GM12891 (cell line): ENCODE results near the gene ATE1.

Source experiments
- DNase-seq: peaks from one replicate; pipeline ENCODE4 v3.0.0; 2011; ENCODE audit warnings: low spot score; ENCODE audit not compliant: insufficient read length
- FAIRE-seq: peaks from 2 replicates; lab custom pipeline; 2011; peaks lifted over from hg19 to GRCh38; lab: Jason Lieb, UNC
- PAX5 ChIP-seq: IDR thresholded peaks from 2 replicates; pipeline ENCODE4 v1.6.1; 2011; ENCODE audit warnings: low read length, moderate library complexity, mild to moderate bottlenecking; ENCODE audit not compliant: insufficient read depth, severe bottlenecking
- POLR2A ChIP-seq: IDR thresholded peaks from 2 replicates; pipeline ENCODE4 v1.6.1; 2011; ENCODE audit warnings: low read depth, low read length, control low read depth
- POLR2AphosphoS5 ChIP-seq: IDR thresholded peaks from 2 replicates; pipeline ENCODE4 v1.6.1; 2011; ENCODE audit warnings: low read depth, low read length, control low read depth
- POU2F2 ChIP-seq: IDR thresholded peaks from 2 replicates; pipeline ENCODE4 v1.6.1; 2011; ENCODE audit warnings: low read depth, mild to moderate bottlenecking, control low read depth, low read length, moderate library complexity
- SPI1 ChIP-seq: IDR thresholded peaks from 2 replicates; pipeline ENCODE4 v1.6.1; 2011; ENCODE audit warnings: low read depth, low read length, control low read depth
- TAF1 ChIP-seq: IDR thresholded peaks from 2 replicates; pipeline ENCODE4 v1.6.1; 2011; ENCODE audit warnings: low read depth, low read length, control low read depth

ATE1 gene

GRCh38 chr10:121904888-121905287 is 22.9 kb downstream of the ATE1 start:
- no peak for DNase-seq
- no peak for TF ChIP-seq TAF1
- no peak for TF ChIP-seq POLR2A
- TF ChIP-seq POLR2AphosphoS5, result no peak
- no peak for TF ChIP-seq POU2F2
- TF ChIP-seq PAX5, result no peak
- TF ChIP-seq SPI1, result no peak
- FAIRE-seq, result no peak

GRCh38 chr10:121900443-121901174 is 27.2 kb downstream of the ATE1 start:
- no peak for TF ChIP-seq POLR2AphosphoS5
- TF ChIP-seq PAX5, result no peak
- TF ChIP-seq POLR2A, result no peak
- TF ChIP-seq TAF1, result no peak
- no peak for TF ChIP-seq SPI1
- TF ChIP-seq POU2F2, result no peak
- peak; percentile 20 for DNase-seq
- FAIRE-seq, result peak; percentile 31

- no peak for FAIRE-seq
- no peak for TF ChIP-seq PAX5
- TF ChIP-seq SPI1, result no peak
- TF ChIP-seq POLR2A, result no peak
- no peak for TF ChIP-seq POU2F2
- TF ChIP-seq TAF1, result no peak
- TF ChIP-seq POLR2AphosphoS5, result no peak
- DNase-seq, result no peak
Measured at GRCh38 chr10:121899727-121900126, 28.1 kb downstream of the ATE1 start.

- DNase-seq (no peak), FAIRE-seq (no peak)
- TF ChIP-seq POLR2A (no peak), POU2F2 (no peak), PAX5 (no peak)
Measured at GRCh38 chr10:121891103-121891502, 36.7 kb downstream of the ATE1 start.

- no peak for DNase-seq
- FAIRE-seq, result no peak
- no peak for TF ChIP-seq POLR2AphosphoS5
- TF ChIP-seq TAF1, result no peak
- no peak for TF ChIP-seq PAX5
- TF ChIP-seq SPI1, result no peak
- no peak for TF ChIP-seq POU2F2
- TF ChIP-seq POLR2A, result no peak
Measured at GRCh38 chr10:121889212-121889611, 38.6 kb downstream of the ATE1 start.

- FAIRE-seq, result peak; percentile 20
- no peak for TF ChIP-seq POLR2A
- no peak for TF ChIP-seq SPI1
- no peak for TF ChIP-seq TAF1
- TF ChIP-seq POU2F2, result no peak
- no peak for TF ChIP-seq POLR2AphosphoS5
- no peak for TF ChIP-seq PAX5
- peak; percentile 14 for DNase-seq
Measured at GRCh38 chr10:121886997-121887622, 40.7 kb downstream of the ATE1 start.

GRCh38 chr10:121886181-121886580 is 41.6 kb downstream of the ATE1 start:
- no peak for FAIRE-seq
- TF ChIP-seq PAX5 (no peak), TAF1 (no peak), POU2F2 (no peak), SPI1 (no peak), POLR2AphosphoS5 (no peak), POLR2A (no peak)

GRCh38 chr10:121880895-121881294 is 46.9 kb downstream of the ATE1 start:
- DNase-seq, result no peak
- FAIRE-seq, result no peak
- TF ChIP-seq POU2F2, result no peak
- TF ChIP-seq POLR2AphosphoS5, result no peak
- TF ChIP-seq PAX5, result no peak
- no peak for TF ChIP-seq SPI1
- no peak for TF ChIP-seq TAF1
- no peak for TF ChIP-seq POLR2A

More at GRCh38 chr10:121886181-121886580, 41.6 kb downstream of the ATE1 start:
- DNase-seq, result no peak

- FAIRE-seq (no peak), DNase-seq (no peak)
- TF ChIP-seq POLR2A (no peak), PAX5 (no peak), POLR2AphosphoS5 (no peak)
Measured at GRCh38 chr10:121879476-121879875, 48.4 kb downstream of the ATE1 start.

GRCh38 chr10:121873236-121873635 is 54.6 kb downstream of the ATE1 start:
- no peak for FAIRE-seq
- no peak for TF ChIP-seq SPI1
- TF ChIP-seq POLR2A, result no peak
- no peak for TF ChIP-seq PAX5
- TF ChIP-seq POU2F2, result no peak
- no peak for TF ChIP-seq TAF1
- no peak for TF ChIP-seq POLR2AphosphoS5
- no peak for DNase-seq
